Stomach (tissue), 4 donors: ENCODE measurements around the gene ULBP2.

Experiments
- CTCF ChIP-seq, 7 experiments: fragments of 450-650 bp in 4 of 7; fragments of 200-600 bp in 3 of 7; sonication (generic) in 3 of 7; IDR thresholded peaks; one replicate each; pipeline ENCODE4 v1.5.1; 2016 to 2019; ENCODE audit warnings: antibody characterized with exemption in 7 of 7, control low read depth in 2 of 7, mild to moderate bottlenecking in 1 of 7
- POLR2A ChIP-seq, 4 donors: fragments of 450-650 bp; IDR thresholded peaks; one replicate each; pipeline ENCODE4 v1.6.1; 2016; ENCODE audit warnings: antibody characterized with exemption in 4 of 4, control low read depth in 2 of 4, mild to moderate bottlenecking in 1 of 4, moderate library complexity in 1 of 4
- POLR2AphosphoS5 ChIP-seq, 3 donors: sonication (generic); formaldehyde crosslinking; IDR thresholded peaks; one replicate each; pipeline ENCODE4 v1.6.1; 2016; ENCODE audit warnings: antibody characterized with exemption in 3 of 3

- TF ChIP-seq CTCF (IDR thresholded peaks at IDR 0.05): no peak
- no peak for TF ChIP-seq POLR2A (IDR thresholded peaks at IDR 0.05)
- TF ChIP-seq POLR2AphosphoS5 (IDR thresholded peaks at IDR 0.05): peak; percentile 46 to 74 (median 61)
Observed at GRCh38 chr6:149897015-149897697, 44.7 kb upstream of the ULBP2 start.
